ENCODE data around the gene BLOC1S4.
"Not testable (repeated sequence)": the region's sequence is repeated elsewhere in the genome, so short reads cannot be mapped to it uniquely, and the experiment has no call there.

The BLOC1S4 gene

GRCh38 chr4:6716018-6716911 lies at the start of gene BLOC1S4:
TSS of gene BLOC1S4 (plus strand) at chr4:6716174. CDS start at chr4:6716210, 36 bp downstream.
- peak; percentile 98 for DNase-seq (ENCODE audit: low spot score)

- DNase-seq (ENCODE audit: low spot score), result no peak
These were observed 47.6 kb upstream of the BLOC1S4 start for GRCh38 chr4:6668391-6668790.

GRCh38 chr4:6671648-6672047 lies 44.3 kb upstream of the BLOC1S4 start:
- no peak for DNase-seq (ENCODE audit: low spot score)

GRCh38 chr4:6672131-6672530 lies 43.8 kb upstream of the BLOC1S4 start:
- DNase-seq (ENCODE audit: low spot score), result no peak

- not testable (repeated sequence) for DNase-seq (ENCODE audit: low spot score)
These were observed 43.3 kb upstream of the BLOC1S4 start for GRCh38 chr4:6672541-6673190.

- not testable (repeated sequence) for DNase-seq (ENCODE audit: low spot score)
These were observed 42.7 kb upstream of the BLOC1S4 start for GRCh38 chr4:6673191-6673659.

- DNase-seq (ENCODE audit: low spot score), result peak; percentile 97
These were observed 42.1 kb upstream of the BLOC1S4 start for GRCh38 chr4:6673660-6674499.

- DNase-seq (ENCODE audit: low spot score), result no peak
These were observed 41.3 kb upstream of the BLOC1S4 start for GRCh38 chr4:6674500-6675149.

- no peak for DNase-seq (ENCODE audit: low spot score)
These were observed 39.0 kb upstream of the BLOC1S4 start for GRCh38 chr4:6676722-6677558.

GRCh38 chr4:6680372-6681034 lies 35.5 kb upstream of the BLOC1S4 start:
- DNase-seq (ENCODE audit: low spot score), result peak; percentile 84

GRCh38 chr4:6681191-6681590 lies 34.8 kb upstream of the BLOC1S4 start:
- no peak for DNase-seq (ENCODE audit: low spot score)

- no peak for DNase-seq (ENCODE audit: low spot score)
These were observed 32.9 kb upstream of the BLOC1S4 start for GRCh38 chr4:6682862-6683590.

GRCh38 chr4:6684656-6685055 lies 31.3 kb upstream of the BLOC1S4 start:
- DNase-seq (ENCODE audit: low spot score), result no peak

- DNase-seq (ENCODE audit: low spot score), result no peak
These were observed 29.7 kb upstream of the BLOC1S4 start for GRCh38 chr4:6686104-6686787.

GRCh38 chr4:6687947-6688878 lies 27.8 kb upstream of the BLOC1S4 start:
- no peak for DNase-seq (ENCODE audit: low spot score)

- peak; percentile 60 for DNase-seq (ENCODE audit: low spot score)
These were observed 27.0 kb upstream of the BLOC1S4 start for GRCh38 chr4:6688879-6689505.

- no peak for DNase-seq (ENCODE audit: low spot score)
These were observed 26.4 kb upstream of the BLOC1S4 start for GRCh38 chr4:6689506-6689960.
